GM12801 (cell line): ENCODE data around the gene TBL2.

Source experiments
- TF ChIP-seq, protein P1 (sequence below): IDR thresholded peaks from one replicate; pipeline ENCODE4 v1.5.1; 2011; ENCODE audit warnings: control low read depth; ENCODE audit not compliant: insufficient read length; ENCODE audit errors: extremely low read depth

The TBL2 gene

GRCh38 chr7:73521636-73522104 is 56.7 kb downstream of the TBL2 start:
- TF ChIP-seq, protein P1, sequence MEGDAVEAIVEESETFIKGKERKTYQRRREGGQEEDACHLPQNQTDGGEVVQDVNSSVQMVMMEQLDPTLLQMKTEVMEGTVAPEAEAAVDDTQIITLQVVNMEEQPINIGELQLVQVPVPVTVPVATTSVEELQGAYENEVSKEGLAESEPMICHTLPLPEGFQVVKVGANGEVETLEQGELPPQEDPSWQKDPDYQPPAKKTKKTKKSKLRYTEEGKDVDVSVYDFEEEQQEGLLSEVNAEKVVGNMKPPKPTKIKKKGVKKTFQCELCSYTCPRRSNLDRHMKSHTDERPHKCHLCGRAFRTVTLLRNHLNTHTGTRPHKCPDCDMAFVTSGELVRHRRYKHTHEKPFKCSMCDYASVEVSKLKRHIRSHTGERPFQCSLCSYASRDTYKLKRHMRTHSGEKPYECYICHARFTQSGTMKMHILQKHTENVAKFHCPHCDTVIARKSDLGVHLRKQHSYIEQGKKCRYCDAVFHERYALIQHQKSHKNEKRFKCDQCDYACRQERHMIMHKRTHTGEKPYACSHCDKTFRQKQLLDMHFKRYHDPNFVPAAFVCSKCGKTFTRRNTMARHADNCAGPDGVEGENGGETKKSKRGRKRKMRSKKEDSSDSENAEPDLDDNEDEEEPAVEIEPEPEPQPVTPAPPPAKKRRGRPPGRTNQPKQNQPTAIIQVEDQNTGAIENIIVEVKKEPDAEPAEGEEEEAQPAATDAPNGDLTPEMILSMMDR: no peak

DNA sequence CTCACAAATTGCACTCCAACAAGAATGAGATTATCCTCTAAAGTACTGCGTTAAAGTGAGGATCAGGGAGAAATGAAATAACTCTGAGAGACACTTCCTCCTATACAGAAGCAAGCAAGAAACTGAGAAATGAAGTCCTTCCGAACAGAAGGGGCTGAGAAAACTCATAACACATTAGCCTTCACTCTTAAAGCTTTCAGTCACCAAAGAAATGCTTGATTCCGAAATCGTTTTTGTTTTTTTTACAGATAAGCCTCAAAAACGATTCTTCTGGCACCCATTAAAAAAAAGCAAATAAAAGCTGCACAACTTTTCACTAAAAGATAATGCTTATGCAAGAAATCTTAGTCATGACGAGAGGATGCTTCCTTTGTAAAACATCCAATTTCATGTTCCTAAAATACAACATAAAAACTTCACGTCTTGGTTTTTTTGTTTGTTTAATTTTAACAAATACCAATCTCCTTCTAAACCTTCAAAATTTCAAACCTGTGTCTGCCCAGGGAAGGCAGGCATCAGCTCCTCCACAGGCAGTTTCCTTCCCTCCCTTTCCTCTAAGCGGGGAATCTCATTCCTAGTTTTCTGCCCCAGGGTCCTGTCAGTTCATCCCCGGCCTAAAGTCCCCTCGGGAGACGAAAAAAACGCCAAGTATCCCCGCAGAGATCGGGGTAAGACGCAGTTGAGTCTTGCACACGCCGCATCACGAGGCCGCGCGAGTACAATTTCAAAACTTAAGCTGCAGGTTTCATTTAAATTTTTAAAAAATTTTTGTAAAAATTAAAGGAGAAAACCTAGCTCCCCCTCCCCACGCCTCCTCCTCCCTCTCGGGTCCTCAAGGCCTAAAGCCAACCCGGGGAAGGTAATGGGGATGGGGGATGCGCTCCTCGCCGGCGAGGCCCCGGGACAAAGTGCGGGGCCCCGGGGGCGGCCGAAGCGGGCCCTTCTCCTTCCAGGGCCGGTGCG is 57.4 kb downstream of the TBL2 start:
- TF ChIP-seq, protein P1: no peak

DNA sequence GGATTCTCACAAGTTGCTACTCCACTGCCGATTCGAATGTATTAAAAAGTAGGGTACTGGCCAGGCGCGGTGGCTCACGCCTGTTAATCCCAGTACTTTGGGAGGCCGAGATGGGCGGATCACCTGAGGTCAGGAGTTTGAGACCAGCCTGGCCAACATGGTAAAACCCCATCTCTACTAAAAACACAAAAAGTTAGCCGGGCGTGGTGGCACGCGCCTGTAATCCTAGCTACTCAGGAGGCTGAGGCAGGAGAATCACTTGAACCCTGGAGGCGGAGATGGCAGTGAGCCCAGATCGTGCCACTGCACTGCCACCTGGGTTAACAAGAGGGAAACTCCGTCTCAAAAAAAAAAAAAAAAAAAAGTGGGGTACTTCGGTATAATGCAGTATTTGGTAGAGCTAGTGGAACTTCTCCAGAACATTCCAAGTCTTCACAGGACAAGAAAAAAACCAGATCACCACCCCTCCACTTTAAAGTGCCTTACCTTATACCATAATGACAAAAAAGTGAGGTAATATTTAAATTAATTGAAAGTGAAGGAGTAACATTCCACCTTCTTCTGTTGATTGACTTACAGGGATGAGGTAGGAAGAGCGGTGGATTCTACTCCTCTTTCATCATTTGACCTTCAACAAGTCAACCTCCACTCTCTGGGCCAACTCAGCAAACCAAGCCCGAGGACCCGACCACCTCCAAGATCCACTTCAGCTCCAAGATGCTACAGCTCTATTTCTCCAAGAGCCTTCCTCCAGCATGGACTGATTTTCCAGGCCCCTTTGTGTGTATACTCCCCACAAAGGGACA is 58.3 kb downstream of the TBL2 start:
- TF ChIP-seq, protein P1: no peak

DNA sequence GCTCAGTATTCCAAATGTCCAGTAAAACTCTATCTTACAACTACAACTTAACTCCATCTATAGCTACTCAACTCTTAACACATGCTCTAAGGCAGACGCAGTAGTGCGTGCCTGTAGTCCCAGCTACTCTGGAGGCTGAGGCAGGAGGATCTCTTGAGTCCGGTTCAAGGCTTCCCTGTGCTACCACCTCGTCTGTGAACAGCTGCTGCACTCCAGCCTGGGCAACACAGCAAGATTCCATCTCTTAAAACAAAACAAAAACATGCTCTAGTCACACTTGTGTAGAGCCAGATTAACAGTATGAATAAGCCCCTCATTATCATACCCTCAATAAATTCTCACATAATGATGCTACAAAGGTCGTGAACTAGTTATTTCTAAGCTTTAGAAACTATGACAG is 59.9 kb downstream of the TBL2 start:
- TF ChIP-seq, protein P1: no peak
